OCI-LY1 (cell line): Measurements from ENCODE around the gene DRG1.
"Not testable (repeated sequence)": the region's sequence is repeated elsewhere in the genome, so short reads cannot be mapped to it uniquely, and the experiment has no call there.

ENCODE experiments used
- H2AFZ ChIP-seq: fragments of 200-600 bp; sonication (generic), shearing (Covaris generic); 2 replicates; pipeline ENCODE4 v1.6.0; 2014; ENCODE audit warnings: antibody characterized with exemption, mild to moderate bottlenecking, low read length
- H3F3A ChIP-seq: fragments of 200-600 bp; sonication (generic), shearing (Covaris generic); 2 replicates; pipeline ENCODE4 v1.6.0; 2014; ENCODE audit warnings: mild to moderate bottlenecking, antibody characterized with exemption, low read length, moderate library complexity; ENCODE audit not compliant: insufficient read depth
- H3K27ac ChIP-seq: fragments of 200-600 bp; sonication (generic); 2 replicates; pipeline ENCODE4 v1.5.1; 2014; ENCODE audit warnings: low read length, mixed run types, mild to moderate bottlenecking, low read depth; ENCODE audit not compliant: poor library complexity, severe bottlenecking
- H3K27me3 ChIP-seq: fragments of 200-600 bp; sonication (generic); 2 replicates; pipeline ENCODE4 v1.6.0; 2014; ENCODE audit warnings: antibody characterized with exemption, mild to moderate bottlenecking, low read length, moderate library complexity; ENCODE audit not compliant: insufficient read depth
- H3K36me3 ChIP-seq: fragments of 200-600 bp; sonication (generic); 2 replicates; pipeline ENCODE4 v1.6.1; 2014; ENCODE audit warnings: mild to moderate bottlenecking, antibody characterized with exemption, low read length, moderate library complexity, mixed read lengths; ENCODE audit not compliant: insufficient read depth
- H3K4me1 ChIP-seq: fragments of 200-600 bp; sonication (generic); 2 replicates; pipeline ENCODE4 v1.5.1; 2014; ENCODE audit warnings: mild to moderate bottlenecking, low read length, moderate library complexity; ENCODE audit not compliant: insufficient read depth, severe bottlenecking
- H3K4me2 ChIP-seq: fragments of 200-600 bp; sonication (generic), shearing (Covaris generic); 2 replicates; pipeline ENCODE4 v1.6.1; 2014; ENCODE audit warnings: low read length
- H3K4me3 ChIP-seq: fragments of 200-600 bp; sonication (generic); 2 replicates; pipeline ENCODE4 v1.5.1; 2014; ENCODE audit warnings: low read length, low read depth, mild to moderate bottlenecking, mixed read lengths; ENCODE audit not compliant: poor library complexity, severe bottlenecking
- H3K79me2 ChIP-seq: fragments of 200-600 bp; shearing (Covaris generic); 2 replicates; pipeline ENCODE4 v1.6.1; 2016; ENCODE audit warnings: mixed run types, low read length, mixed read lengths; ENCODE audit not compliant: insufficient read depth
- H3K9ac ChIP-seq: fragments of 200-600 bp; sonication (generic), shearing (Covaris generic); 2 replicates; pipeline ENCODE4 v1.6.1; 2014; ENCODE audit warnings: mild to moderate bottlenecking, low read length, mixed read lengths
- H3K9me2 ChIP-seq: fragments of 200-600 bp; sonication (generic), shearing (Covaris generic); 2 replicates; pipeline ENCODE4 v1.6.1; 2014; ENCODE audit warnings: low read depth, mild to moderate bottlenecking, low read length, mixed read lengths
- H3K9me3 ChIP-seq: fragments of 200-600 bp; shearing (Covaris generic); 2 replicates; pipeline ENCODE4 v1.6.1; 2014; ENCODE audit warnings: low read length, mixed read lengths
- H4K20me1 ChIP-seq: fragments of 200-600 bp; sonication (generic), shearing (Covaris generic); 2 replicates; pipeline ENCODE4 v1.6.0; 2016; ENCODE audit warnings: mild to moderate bottlenecking, low read length; ENCODE audit not compliant: insufficient read depth
- CTCF ChIP-seq: fragments of 200-600 bp; sonication (generic), shearing (Covaris generic); IDR thresholded peaks from 2 replicates; pipeline ENCODE4 v1.5.1; 2017; ENCODE audit warnings: mild to moderate bottlenecking, antibody characterized with exemption, low read length, moderate library complexity, mixed read lengths
- EZH2 ChIP-seq: fragments of 200-600 bp; sonication (generic), shearing (Covaris generic); IDR thresholded peaks from 2 replicates; pipeline ENCODE4 v1.8.0; 2017; ENCODE audit warnings: borderline replicate concordance, mixed run types, mild to moderate bottlenecking, antibody characterized with exemption, low read length, moderate library complexity, mixed read lengths

DRG1 gene

GRCh38 chr22:31378123-31378522, 21.3 kb upstream of the DRG1 start:
- Histone ChIP-seq H3K27me3 (no peaks in the 10 kb centered on the region), H3K9me2 (no peaks in the 10 kb centered on the region), H3F3A (no peaks in the 10 kb centered on the region), H3K36me3 (no peaks in the 10 kb centered on the region), H3K9ac (no peak overlapping the region), H2AFZ (no peak overlapping the region), H3K79me2 (no peaks in the 10 kb centered on the region), H3K4me1 (no peaks in the 10 kb centered on the region), H3K4me3 (no peak overlapping the region), H3K27ac (no peak overlapping the region), H3K4me2 (no peak overlapping the region), H3K9me3 (no peaks in the 10 kb centered on the region), H4K20me1 (no peaks in the 10 kb centered on the region)
- TF ChIP-seq CTCF (no peak), EZH2 (no peak)

GRCh38 chr22:31378651-31379050, 20.8 kb upstream of the DRG1 start:
- not testable (repeated sequence) for H3K36me3 ChIP-seq, H3K9me2 ChIP-seq, H3F3A ChIP-seq, H3K9me3 ChIP-seq, H3K4me3 ChIP-seq, H3K9ac ChIP-seq, H3K4me2 ChIP-seq, H3K79me2 ChIP-seq, H4K20me1 ChIP-seq, H2AFZ ChIP-seq, H3K27me3 ChIP-seq, H3K4me1 ChIP-seq, H3K27ac ChIP-seq

GRCh38 chr22:31393893-31394292, 5.5 kb upstream of the DRG1 start:
- Histone ChIP-seq H3K27me3 (no peaks in the 10 kb centered on the region), H3K9ac (no peak overlapping the region), H3K36me3 (no peaks in the 10 kb centered on the region; the same call in 1 of the 2 replicates), H3K4me2 (no peak overlapping the region), H3K4me3 (no peak overlapping the region), H3F3A (no peaks in the 10 kb centered on the region), H2AFZ (no peak overlapping the region), H3K9me2 (no peaks in the 10 kb centered on the region), H3K27ac (no peak overlapping the region), H4K20me1 (no peaks in the 10 kb centered on the region), H3K9me3 (no peaks in the 10 kb centered on the region), H3K79me2 (no peaks in the 10 kb centered on the region), H3K4me1 (peaks cover 7% of the 10 kb centered on the region)
- no peak for TF ChIP-seq CTCF
- TF ChIP-seq EZH2, result no peak

- TF ChIP-seq EZH2, result no peak
- TF ChIP-seq CTCF, result no peak
- no peaks in the 10 kb centered on the region for H4K20me1 ChIP-seq
- H3F3A ChIP-seq, result no peaks in the 10 kb centered on the region
- no peaks in the 10 kb centered on the region for H3K27me3 ChIP-seq
- H3K4me1 ChIP-seq, result peaks cover 8% of the 10 kb centered on the region
- no peaks in the 10 kb centered on the region for H3K9me3 ChIP-seq
- no peaks in the 10 kb centered on the region for H3K9me2 ChIP-seq
- no peaks in the 10 kb centered on the region for H3K79me2 ChIP-seq
- H3K9ac ChIP-seq, result no peak overlapping the region
- H3K36me3 ChIP-seq, result no peaks in the 10 kb centered on the region; the same call in 1 of the 2 replicates
- H2AFZ ChIP-seq, result no peak overlapping the region
- no peak overlapping the region for H3K4me2 ChIP-seq
- H3K27ac ChIP-seq, result no peak overlapping the region
- H3K4me3 ChIP-seq, result no peak overlapping the region
Measured at GRCh38 chr22:31394326-31394725, 5.1 kb upstream of the DRG1 start.
